ENCODE data around the gene COL18A1.

DNA sequence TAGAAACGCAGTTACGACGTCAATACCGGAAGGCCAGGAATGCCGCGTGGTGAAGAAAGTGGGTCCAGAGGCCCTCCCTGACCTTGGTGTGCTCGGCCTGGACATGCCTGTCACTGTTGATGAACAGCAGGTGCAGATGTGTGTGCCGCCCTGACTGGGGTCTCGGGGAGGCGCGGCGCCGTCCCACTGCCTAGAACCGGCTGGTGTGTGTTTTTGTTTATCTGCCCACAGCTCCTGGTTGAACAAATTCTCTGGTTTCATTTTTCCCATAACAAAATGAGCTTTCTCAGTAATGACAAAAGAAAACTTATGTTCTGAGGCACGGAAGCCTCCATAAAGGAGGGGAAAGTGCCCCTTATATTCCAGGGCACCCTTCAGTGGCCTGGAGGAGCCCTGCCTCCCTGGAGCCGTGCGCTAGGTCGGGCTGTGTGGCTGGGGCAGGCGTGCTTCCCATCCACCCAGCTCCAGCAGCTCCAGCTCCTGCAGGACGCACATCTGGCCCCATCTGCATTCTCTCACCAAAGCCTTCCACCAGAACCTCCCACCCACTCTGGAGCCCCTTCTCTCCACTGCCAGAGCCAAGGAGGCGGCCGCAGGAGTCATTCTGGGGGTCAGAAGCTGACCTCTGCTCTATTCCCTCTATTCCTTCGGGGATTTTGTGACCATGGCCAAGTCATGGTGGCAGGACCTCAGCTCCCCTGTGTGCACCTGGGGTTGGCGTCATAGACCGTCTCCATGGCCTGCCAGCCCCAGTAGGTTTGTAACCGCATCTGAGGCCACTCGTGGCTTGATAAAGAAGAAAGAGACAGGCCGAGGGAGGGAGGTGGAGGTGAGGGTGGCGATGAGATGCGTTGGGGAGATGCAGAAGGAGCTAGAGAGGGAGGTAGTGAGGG is 20.1 kb upstream of the COL18A1 start:
- TF ChIP-seq CTCF (IDR thresholded peaks at IDR 0.05) = no peak
- no peak for TF ChIP-seq POLR2AphosphoS5 (IDR thresholded peaks at IDR 0.05)

All from transverse colon (tissue), 4 donors.